IMR-90 (cell line): ENCODE data around the gene PKP4. TPM values are rescaled to one million over a fixed set of nuclear protein-coding genes. Genes with fewer than 3 reads are reported as not detected.

Experiments used
- ATAC-seq: fragments of 200-7000 bp; cut with Tn5 transposase; 2 replicates; pipeline ENCODE4 v1.9.1; 2020; ENCODE audit warnings: low read depth, mild to moderate bottlenecking, moderate library complexity
- BruUV-seq: library from RNA; stranded (reverse); fragments of 400-500 nt; replicated peaks from 2 replicates; lab custom pipeline; 2021; lab: Mats Ljungman, UMichigan
- CTCF ChIA-PET: fragments of 300-600 bp; formaldehyde crosslinking; extraction: SDS; loops from one replicate; lab custom pipeline; 2021; ENCODE audit warnings: antibody characterized with exemption; lab: Yijun Ruan, JAX
- POLR2A ChIA-PET: fragments of 300-600 bp; sonication (Branson Sonifier 250); formaldehyde crosslinking; loops from one replicate; lab custom pipeline; 2022; ENCODE audit warnings: antibody characterized with exemption; ENCODE audit not compliant: unreplicated experiment; lab: Charles Lee
- DNase-seq: peaks from one replicate; pipeline ENCODE4 v3.0.0; 2013
- H2AFZ ChIP-seq: replicated peaks from 2 replicates; pipeline ENCODE3; 2013; ENCODE audit warnings: low read length, mild to moderate bottlenecking; ENCODE audit not compliant: poor library complexity
- H2AK5ac ChIP-seq: 2 replicates; pipeline ENCODE4 v1.6.1; 2013; ENCODE audit warnings: low read depth, low read length, inconsistent platforms
- H2AK9ac ChIP-seq: replicated peaks from 2 replicates; pipeline ENCODE3; 2013; ENCODE audit warnings: mild to moderate bottlenecking, low read depth, low read length, moderate library complexity; ENCODE audit not compliant: poor library complexity
- H2BK120ac ChIP-seq: 2 replicates; pipeline ENCODE4 v1.6.1; 2013; ENCODE audit warnings: low read depth, low read length, inconsistent platforms
- H2BK15ac ChIP-seq: 3 replicates; pipeline ENCODE4 v1.6.1; 2013; ENCODE audit warnings: low read depth, low read length, inconsistent platforms
- H2BK20ac ChIP-seq: 2 replicates; pipeline ENCODE4 v1.6.1; 2013; ENCODE audit warnings: low read depth, mild to moderate bottlenecking, inconsistent platforms, low read length, moderate library complexity
- H2BK5ac ChIP-seq: 2 replicates; pipeline ENCODE4 v1.6.1; 2013; ENCODE audit warnings: mild to moderate bottlenecking, low read depth, low read length, inconsistent platforms; ENCODE audit not compliant: poor library complexity, severe bottlenecking
- H3K14ac ChIP-seq: replicated peaks from 2 replicates; pipeline ENCODE4 v1.6.1; 2013; ENCODE audit warnings: low read depth, low read length, inconsistent platforms
- H3K18ac ChIP-seq: 2 replicates; pipeline ENCODE4 v1.6.1; 2013; ENCODE audit warnings: low read depth, low read length, control low read depth
- H3K23ac ChIP-seq: 2 replicates; pipeline ENCODE4 v1.6.1; 2013; ENCODE audit warnings: low read depth, low read length, inconsistent platforms
- H3K27ac ChIP-seq: 2 replicates; pipeline ENCODE4 v1.5.1; 2013; ENCODE audit warnings: mild to moderate bottlenecking, control low read depth, low read length; ENCODE audit not compliant: insufficient read depth
- H3K27me3 ChIP-seq: 2 replicates; pipeline ENCODE4 v1.6.1; 2013; ENCODE audit warnings: low read length; ENCODE audit not compliant: control insufficient read depth, insufficient read depth
- H3K36me3 ChIP-seq: 2 replicates; pipeline ENCODE4 v1.6.1; 2013; ENCODE audit warnings: low read length, mixed read lengths; ENCODE audit not compliant: control insufficient read depth, insufficient read depth
- H3K4ac ChIP-seq: 2 replicates; pipeline ENCODE4 v1.6.1; 2013; ENCODE audit warnings: low read depth, low read length, inconsistent platforms
- H3K4me1 ChIP-seq: 2 replicates; pipeline ENCODE4 v1.6.1; 2013; ENCODE audit warnings: low read length, mixed read lengths; ENCODE audit not compliant: control insufficient read depth, insufficient read depth
- H3K4me2 ChIP-seq: 2 replicates; pipeline ENCODE4 v1.6.1; 2013; ENCODE audit warnings: low read depth, mild to moderate bottlenecking, control low read depth, low read length, moderate library complexity
- H3K4me3 ChIP-seq: 2 replicates; pipeline ENCODE4 v1.5.1; 2013; ENCODE audit warnings: low read depth, mild to moderate bottlenecking, control low read depth, low read length, moderate library complexity; ENCODE audit not compliant: insufficient read depth
- H3K56ac ChIP-seq: 2 replicates; pipeline ENCODE4 v1.6.1; 2013; ENCODE audit warnings: low read length, inconsistent platforms; ENCODE audit not compliant: insufficient read depth; ENCODE audit errors: extremely low read depth
- H3K79me1 ChIP-seq, 2 experiments: 2 replicates each; pipeline ENCODE4 v1.6.1; 2013; ENCODE audit warnings: low read length in 2 of 2, inconsistent platforms in 1 of 2, low read depth in 1 of 2
- H3K9ac ChIP-seq: 2 replicates; pipeline ENCODE4 v1.6.1; 2013; ENCODE audit warnings: low read depth, low read length, control low read depth
- H3K9me1 ChIP-seq: 2 replicates; pipeline ENCODE4 v1.6.1; 2013; ENCODE audit warnings: low read length, inconsistent platforms; ENCODE audit not compliant: insufficient read depth
- H3K9me3 ChIP-seq: 2 replicates; pipeline ENCODE4 v1.6.1; 2013; ENCODE audit warnings: low read length; ENCODE audit not compliant: control insufficient read depth, insufficient read depth
- H4K20me1 ChIP-seq: 2 replicates; pipeline ENCODE4 v1.6.1; 2013; ENCODE audit warnings: low read length, inconsistent platforms; ENCODE audit not compliant: insufficient read depth
- H4K5ac ChIP-seq: 2 replicates; pipeline ENCODE4 v1.6.1; 2013; ENCODE audit warnings: mild to moderate bottlenecking, low read depth, low read length, control low read depth
- H4K8ac ChIP-seq, 2 experiments: 2 replicates each; pipeline ENCODE4 v1.6.1; 2013; ENCODE audit warnings: low read depth in 2 of 2, low read length in 2 of 2, control low read depth in 1 of 2, inconsistent platforms in 1 of 2
- H4K91ac ChIP-seq: 2 replicates; pipeline ENCODE4 v1.6.1; 2013; ENCODE audit warnings: low read depth, low read length, inconsistent platforms; ENCODE audit not compliant: insufficient read depth
- CTCF ChIP-seq: conservative IDR thresholded peaks from 2 replicates; pipeline ENCODE4 v1.5.1; 2012; ENCODE audit warnings: mild to moderate bottlenecking, low read depth, low read length, improper control_type of control experiment
- MAFK ChIP-seq: IDR thresholded peaks from 2 replicates; pipeline ENCODE4 v1.6.1; 2012; ENCODE audit warnings: low read depth, low read length, improper control_type of control experiment
- WGBS, 2 experiments: methylation state at CpG; one replicate each; pipeline versions ENCODE4 v1.1.5 to v1.1.7; 2013; ENCODE audit warnings: missing lambda C conversion rate in 2 of 2; ENCODE audit not compliant: insufficient read length in 1 of 2; ENCODE audit errors: extremely low coverage in 2 of 2; 5-methylcytosine and 5-hydroxymethylcytosine counted together
- dilution Hi-C: fragments of 300-500 bp; cut with HindIII; formaldehyde crosslinking; loops from one replicate; pipeline ENCODE4 v1.14.3; 2018; ENCODE audit warnings: low sequenced_read_pairs; ENCODE audit not compliant: unreplicated experiment
- in situ Hi-C: fragments of 300-500 bp; cut with MboI; formaldehyde crosslinking; loops from 3 replicates; pipeline ENCODE4 v1.14.3; 2019; ENCODE audit warnings: low sequenced_read_pairs, inconsistent platforms, mixed read lengths
- intact Hi-C: fragments of 100-400 bp; cut with micrococcal nuclease; formaldehyde crosslinking; loops from 2 replicates; pipeline ENCODE4 v1.10.0; 2022
- polyA plus RNA-seq, 3 experiments: library from polyadenylated mRNA; depleted of rRNA; stranded (reverse); fragments of >200 nt; gene quantifications; 2 replicates each; pipeline ENCODE4 v1.2.3, GENCODE V29; 2012; ENCODE audit warnings: low replicate concordance in 1 of 3
- total RNA-seq: library from RNA; depleted of rRNA; stranded (reverse); fragments of >200 nt; gene quantifications from 2 replicates; pipeline ENCODE4 v1.2.3, GENCODE V29; 2012

PKP4 gene
- total and polyA plus RNA-seq, 2 of the 4 experiments (the other 2 are of a cell fraction): 20.1 to 37.8 TPM

DNA sequence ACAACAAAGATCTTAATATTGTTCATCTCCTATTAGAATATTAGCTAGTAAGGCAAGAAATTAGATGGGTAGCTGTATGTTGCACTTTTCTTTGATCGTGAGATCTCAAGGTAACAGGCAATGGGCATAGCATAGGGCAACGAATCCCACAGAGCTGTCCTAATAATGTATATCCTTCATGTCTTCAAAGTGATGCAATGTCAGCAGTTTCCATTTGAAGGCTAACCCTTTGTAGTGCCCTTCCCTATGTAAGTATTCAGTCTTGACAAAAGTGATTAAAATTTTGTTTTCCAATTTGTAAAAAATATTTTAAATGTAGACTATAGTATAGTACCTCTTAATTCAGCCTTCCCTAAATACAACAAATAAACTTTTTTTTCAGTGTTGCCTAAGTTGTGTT lies 112.5 kb downstream of the PKP4 start:
- H2BK120ac ChIP-seq: no peak overlapping the region
- no peak overlapping the region for H3K14ac ChIP-seq
- CTCF ChIA-PET: no interaction called here
- no peaks in the 10 kb centered on the region for H3K27me3 ChIP-seq
- H2AK5ac ChIP-seq: no peak overlapping the region
- H2AFZ ChIP-seq: no peak overlapping the region
- dilution Hi-C loops: no loop called here
- H3K4ac ChIP-seq: no peak overlapping the region
- no TSS peak for BruUV-seq
- H3K18ac ChIP-seq: no peak overlapping the region
- no peaks in the 10 kb centered on the region for H3K9me3 ChIP-seq
- H3K36me3 ChIP-seq: no peaks in the 10 kb centered on the region
- no peak overlapping the region for H2BK20ac ChIP-seq
- H2BK5ac ChIP-seq: no peak overlapping the region
- H2AK9ac ChIP-seq: no peak overlapping the region
- ATAC-seq (no peak), DNase-seq (no peak)
- peaks cover 0 to 3% of the 10 kb centered on the region in 2 experiments; a peak in 1 of 4 replicates for H3K79me1 ChIP-seq
- no peaks in the 10 kb centered on the region for H3K4me1 ChIP-seq
- no peak overlapping the region for H3K9ac ChIP-seq
- H3K4me3 ChIP-seq: no peak overlapping the region
- H4K8ac ChIP-seq: no peak overlapping the region
- H3K56ac ChIP-seq: no peak overlapping the region
- no peak overlapping the region for H2BK15ac ChIP-seq
- no peak overlapping the region for H3K23ac ChIP-seq
- TF ChIP-seq CTCF: no peak
- TF ChIP-seq MAFK: peak; percentile 77
- no peaks in the 10 kb centered on the region for H4K20me1 ChIP-seq
- intact Hi-C loops: no loop called here
- no CpG with 5 or more reads among the region's 2 CpGs for WGBS, 2 experiments
- no peak overlapping the region for H3K4me2 ChIP-seq
- H3K27ac ChIP-seq: no peak overlapping the region
- no peak overlapping the region for H4K5ac ChIP-seq
- POLR2A ChIA-PET: no interaction called here
- in situ Hi-C loops: no loop called here
- no peak overlapping the region for H4K91ac ChIP-seq
- no peaks in the 10 kb centered on the region; the same call in 1 of the 2 replicates for H3K9me1 ChIP-seq
